Fibroblast of skin of scalp (primary cell): ENCODE measurements around the gene FBXL13.
A peak's percentile ranks its signal among the peaks of the same experiment; 100 is the strongest.
"Not testable (repeated sequence)": the region's sequence is repeated elsewhere in the genome, so short reads cannot be mapped to it uniquely, and the experiment has no call there.

Experiments
- DNase-seq: peaks from one replicate; pipeline ENCODE4 v3.0.0-alpha.2; 2013

Gene FBXL13

GRCh38 chr7:103020876-103021275, 53.7 kb downstream of the FBXL13 start:
- DNase-seq = not testable (repeated sequence)

- not testable (repeated sequence) for DNase-seq
Observed at GRCh38 chr7:103018295-103018694, 56.3 kb downstream of the FBXL13 start.

GRCh38 chr7:103011650-103012049, 62.9 kb downstream of the FBXL13 start:
- DNase-seq = peak; percentile 10

GRCh38 chr7:103010211-103010610, 64.4 kb downstream of the FBXL13 start:
- no peak for DNase-seq

GRCh38 chr7:103009466-103010185, 65.0 kb downstream of the FBXL13 start:
- no peak for DNase-seq

- DNase-seq = no peak
Observed at GRCh38 chr7:103003004-103003403, 71.6 kb downstream of the FBXL13 start.

- no peak for DNase-seq
Observed at GRCh38 chr7:103001210-103001609, 73.4 kb downstream of the FBXL13 start.

- no peak for DNase-seq
Observed at GRCh38 chr7:102996957-102997356, 77.6 kb downstream of the FBXL13 start.

GRCh38 chr7:102995609-102996008, 79.0 kb downstream of the FBXL13 start:
- not testable (repeated sequence) for DNase-seq

GRCh38 chr7:102994567-102994966, 80.0 kb downstream of the FBXL13 start:
- DNase-seq = no peak

GRCh38 chr7:102993718-102994029, 80.9 kb downstream of the FBXL13 start:
- no peak for DNase-seq

GRCh38 chr7:102992938-102993717, 81.5 kb downstream of the FBXL13 start:
- peak; percentile 60 for DNase-seq

- no peak for DNase-seq
Observed at GRCh38 chr7:102992509-102992937, 82.1 kb downstream of the FBXL13 start.

- DNase-seq = peak; percentile 93
Observed at GRCh38 chr7:102991540-102992214, 82.9 kb downstream of the FBXL13 start.

- DNase-seq = no peak
Observed at GRCh38 chr7:102991077-102991539, 83.5 kb downstream of the FBXL13 start.

GRCh38 chr7:102990642-102991041, 84.0 kb downstream of the FBXL13 start:
- DNase-seq = no peak

- DNase-seq = no peak
Observed at GRCh38 chr7:102988631-102989560, 85.7 kb downstream of the FBXL13 start.

- DNase-seq = no peak
Observed at GRCh38 chr7:102988088-102988487, 86.5 kb downstream of the FBXL13 start.

GRCh38 chr7:102985176-102985783, 89.3 kb downstream of the FBXL13 start:
- DNase-seq = peak; percentile 47

GRCh38 chr7:102983602-102984001, 91.0 kb downstream of the FBXL13 start:
- DNase-seq = peak; percentile 17

GRCh38 chr7:102982235-102982634, 92.4 kb downstream of the FBXL13 start:
- DNase-seq = no peak

- no peak for DNase-seq
Observed at GRCh38 chr7:102981451-102981850, 93.1 kb downstream of the FBXL13 start.
